Mesenchymal stem cell (in vitro differentiated cells and primary cell): ENCODE data around the gene MALRD1.

Experiments
- DNase-seq: peaks from one replicate; pipeline ENCODE4 v3.0.0-alpha.2; 2013
- H2AFZ ChIP-seq: one replicate; pipeline ENCODE4 v1.6.1; 2013; ENCODE audit warnings: low read depth, mild to moderate bottlenecking, control low read depth, inconsistent platforms, low read length, moderate library complexity
- H2AK5ac ChIP-seq: 2 replicates; pipeline ENCODE4 v1.6.1; 2013; ENCODE audit warnings: low read length, moderate library complexity, mild to moderate bottlenecking, inconsistent platforms; ENCODE audit not compliant: severe bottlenecking
- H2BK120ac ChIP-seq: one replicate; pipeline ENCODE4 v1.6.1; 2013; ENCODE audit warnings: low read depth, mild to moderate bottlenecking, inconsistent platforms, low read length, moderate library complexity
- H2BK12ac ChIP-seq, 2 experiments: one replicate each; pipeline ENCODE4 v1.6.1; 2013; ENCODE audit warnings: inconsistent platforms in 2 of 2, low read length in 2 of 2, mild to moderate bottlenecking in 2 of 2, moderate library complexity in 2 of 2, control low read depth in 1 of 2
- H2BK15ac ChIP-seq: one replicate; pipeline ENCODE4 v1.6.1; 2013; ENCODE audit warnings: mild to moderate bottlenecking, low read depth, inconsistent platforms; ENCODE audit not compliant: poor library complexity, severe bottlenecking
- H2BK5ac ChIP-seq: 2 replicates; pipeline ENCODE4 v1.6.1; 2013; ENCODE audit warnings: low read depth, mild to moderate bottlenecking, low read length, control low read depth, inconsistent platforms; ENCODE audit not compliant: poor library complexity, severe bottlenecking
- H3K14ac ChIP-seq, 2 experiments: one replicate each; pipeline ENCODE4 v1.6.1; 2013; ENCODE audit warnings: inconsistent platforms in 2 of 2, low read length in 2 of 2, control low read depth in 1 of 2, mild to moderate bottlenecking in 1 of 2, moderate library complexity in 1 of 2
- H3K18ac ChIP-seq, 2 experiments: one replicate each; pipeline ENCODE4 v1.6.1; 2013; ENCODE audit warnings: inconsistent platforms in 2 of 2, low read length in 2 of 2, control low read depth in 1 of 2, low read depth in 1 of 2, mild to moderate bottlenecking in 1 of 2
- H3K23ac ChIP-seq, 2 experiments: one replicate each; pipeline ENCODE4 v1.6.1; 2013; ENCODE audit warnings: inconsistent platforms in 2 of 2, low read length in 2 of 2, mild to moderate bottlenecking in 2 of 2, moderate library complexity in 2 of 2, control low read depth in 1 of 2
- H3K27ac ChIP-seq: 2 replicates; pipeline ENCODE4 v1.5.1; 2013; ENCODE audit warnings: mild to moderate bottlenecking, moderate library complexity, low read length, control low read depth, inconsistent platforms; ENCODE audit not compliant: poor library complexity, severe bottlenecking
- H3K27me3 ChIP-seq, 2 experiments: 2 replicates each; pipeline versions ENCODE4 v1.6.1 to v1.7.0; 2013; ENCODE audit warnings: low read length in 2 of 2, mild to moderate bottlenecking in 2 of 2, moderate library complexity in 2 of 2, control low read depth in 1 of 2, inconsistent platforms in 1 of 2; ENCODE audit not compliant: control insufficient read depth in 1 of 2, insufficient read depth in 1 of 2
- H3K36me3 ChIP-seq, 2 experiments: 2 replicates each; pipeline versions ENCODE4 v1.6.1 to v1.7.0; 2013; ENCODE audit warnings: low read length in 2 of 2, control low read depth in 1 of 2, inconsistent platforms in 1 of 2, low read depth in 1 of 2, mild to moderate bottlenecking in 1 of 2; ENCODE audit not compliant: insufficient read depth in 2 of 2, control insufficient read depth in 1 of 2
- H3K4ac ChIP-seq, 2 experiments: one replicate each; pipeline ENCODE4 v1.6.1; 2013; ENCODE audit warnings: inconsistent platforms in 2 of 2, low read length in 2 of 2, mild to moderate bottlenecking in 2 of 2, moderate library complexity in 2 of 2, control low read depth in 1 of 2, low read depth in 1 of 2
- H3K4me1 ChIP-seq: 2 replicates; pipeline ENCODE4 v1.6.1; 2013; ENCODE audit warnings: low read depth, low read length, control low read depth; ENCODE audit not compliant: control insufficient read depth, insufficient read depth
- H3K4me2 ChIP-seq: 2 replicates; pipeline ENCODE4 v1.6.1; 2013; ENCODE audit warnings: low read length, mild to moderate bottlenecking, inconsistent platforms; ENCODE audit not compliant: poor library complexity, severe bottlenecking
- H3K4me3 ChIP-seq, 2 experiments: 2 replicates each; pipeline versions ENCODE4 v1.5.1 to v1.7.0; 2013; ENCODE audit warnings: low read length in 2 of 2, mild to moderate bottlenecking in 2 of 2, control low read depth in 1 of 2, low read depth in 1 of 2; ENCODE audit not compliant: insufficient read depth in 1 of 2
- H3K79me1 ChIP-seq: replicated peaks from 2 replicates; pipeline ENCODE4 v1.6.1; 2013; ENCODE audit warnings: mild to moderate bottlenecking, control low read depth, low read length, inconsistent platforms; ENCODE audit not compliant: poor library complexity, severe bottlenecking
- H3K9ac ChIP-seq: 2 replicates; pipeline ENCODE4 v1.7.0; 2013; ENCODE audit warnings: mild to moderate bottlenecking, low read length, moderate library complexity
- H3K9me3 ChIP-seq: 2 replicates; pipeline ENCODE4 v1.7.0; 2013; ENCODE audit warnings: mild to moderate bottlenecking, low read length; ENCODE audit not compliant: control insufficient read depth
- H4K8ac ChIP-seq: one replicate; pipeline ENCODE4 v1.6.1; 2013; ENCODE audit warnings: inconsistent platforms, mild to moderate bottlenecking, low read length, moderate library complexity
- H4K91ac ChIP-seq: one replicate; pipeline ENCODE4 v1.6.1; 2013; ENCODE audit warnings: mild to moderate bottlenecking, low read length, inconsistent platforms
- WGBS: methylation state at CpG from one replicate; pipeline ENCODE4 v1.1.7; 2013; ENCODE audit warnings: mixed read lengths; 5-methylcytosine and 5-hydroxymethylcytosine counted together

The MALRD1 gene

GRCh38 chr10:19498393-19499290, 450.0 kb downstream of the MALRD1 start:
- Histone ChIP-seq H2BK15ac (no peak overlapping the region), H3K4me2 (no peak overlapping the region), H3K27me3 (no peaks in the 10 kb centered on the region), H3K27ac (no peak overlapping the region), H4K91ac (no peak overlapping the region), H3K14ac (no peak overlapping the region), H3K4ac (no peak overlapping the region), H3K79me1 (no peaks in the 10 kb centered on the region), H3K4me3 (no peak overlapping the region), H4K8ac (no peak overlapping the region), H3K18ac (no peak overlapping the region), H3K9ac (no peak overlapping the region), H2BK120ac (no peak overlapping the region), H3K9me3 (no peaks in the 10 kb centered on the region), H3K23ac (no peak overlapping the region), H2AFZ (no peak overlapping the region), H2BK5ac (no peak overlapping the region), H3K4me1 (no peaks in the 10 kb centered on the region), H3K36me3 (no peaks in the 10 kb centered on the region), H2BK12ac (no peak overlapping the region), H2AK5ac (no peak overlapping the region)
- WGBS = no CpG with 5 or more reads among the region's 1 CpG
- no peak for DNase-seq

DNA sequence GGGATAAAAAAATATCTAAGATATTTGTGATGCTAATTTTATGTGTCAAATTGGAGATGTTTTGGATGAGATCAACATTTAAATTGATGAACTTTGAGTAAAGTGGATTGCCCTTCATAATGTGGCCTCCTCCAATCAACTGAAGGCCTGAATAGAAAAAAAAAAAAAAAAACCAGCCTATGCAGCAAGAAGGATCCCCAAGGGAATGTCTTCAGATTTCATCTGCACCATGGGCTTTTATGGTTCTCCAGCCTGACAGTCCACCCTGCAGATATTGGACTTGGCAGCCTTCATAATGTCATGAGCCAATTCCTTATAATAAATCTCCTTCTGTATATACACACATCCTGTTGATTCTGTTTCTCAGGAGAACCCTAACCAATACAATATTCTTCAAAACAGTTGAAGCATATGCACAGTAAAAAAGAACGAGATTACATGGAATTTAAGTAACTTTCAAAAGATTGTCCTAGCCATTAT, 450.7 kb downstream of the MALRD1 start:
- Histone ChIP-seq H3K4me2 (no peak overlapping the region), H3K36me3 (no peaks in the 10 kb centered on the region), H3K4ac (no peak overlapping the region), H3K27me3 (no peaks in the 10 kb centered on the region), H3K14ac (no peak overlapping the region), H3K9ac (no peak overlapping the region), H2AFZ (no peak overlapping the region), H2BK5ac (no peak overlapping the region), H3K4me1 (no peaks in the 10 kb centered on the region), H2BK15ac (no peak overlapping the region), H3K4me3 (no peak overlapping the region), H3K23ac (no peak overlapping the region), H3K27ac (no peak overlapping the region), H3K79me1 (no peaks in the 10 kb centered on the region), H4K91ac (no peak overlapping the region), H2BK120ac (no peak overlapping the region), H2BK12ac (no peak overlapping the region), H4K8ac (no peak overlapping the region), H2AK5ac (no peak overlapping the region), H3K18ac (no peak overlapping the region), H3K9me3 (no peaks in the 10 kb centered on the region)
- DNase-seq = no peak
- WGBS = no CpG with 5 or more reads among the region's 1 CpG

GRCh38 chr10:19500959-19501358, 452.4 kb downstream of the MALRD1 start:
- H4K91ac ChIP-seq = no peak overlapping the region
- H3K18ac ChIP-seq = no peak overlapping the region
- no peaks in the 10 kb centered on the region for H3K9me3 ChIP-seq
- no peak overlapping the region for H2BK12ac ChIP-seq
- H3K23ac ChIP-seq = no peak overlapping the region
- no peaks in the 10 kb centered on the region for H3K36me3 ChIP-seq
- no peak overlapping the region for H3K4me2 ChIP-seq
- no peak for DNase-seq
- no peak overlapping the region for H2BK15ac ChIP-seq
- no peak overlapping the region for H4K8ac ChIP-seq
- H2BK5ac ChIP-seq = no peak overlapping the region
- H3K4me1 ChIP-seq = no peaks in the 10 kb centered on the region
- no peak overlapping the region for H3K9ac ChIP-seq
- H3K14ac ChIP-seq = no peak overlapping the region
- WGBS = 100% methylated on average over 1 of the region's 1 CpG
- H2AFZ ChIP-seq = no peak overlapping the region
- H3K4me3 ChIP-seq = no peak overlapping the region
- no peak overlapping the region for H3K4ac ChIP-seq
- H3K27me3 ChIP-seq = no peaks in the 10 kb centered on the region
- no peaks in the 10 kb centered on the region for H3K79me1 ChIP-seq
- no peak overlapping the region for H2BK120ac ChIP-seq
- no peak overlapping the region for H3K27ac ChIP-seq
- H2AK5ac ChIP-seq = no peak overlapping the region

DNA sequence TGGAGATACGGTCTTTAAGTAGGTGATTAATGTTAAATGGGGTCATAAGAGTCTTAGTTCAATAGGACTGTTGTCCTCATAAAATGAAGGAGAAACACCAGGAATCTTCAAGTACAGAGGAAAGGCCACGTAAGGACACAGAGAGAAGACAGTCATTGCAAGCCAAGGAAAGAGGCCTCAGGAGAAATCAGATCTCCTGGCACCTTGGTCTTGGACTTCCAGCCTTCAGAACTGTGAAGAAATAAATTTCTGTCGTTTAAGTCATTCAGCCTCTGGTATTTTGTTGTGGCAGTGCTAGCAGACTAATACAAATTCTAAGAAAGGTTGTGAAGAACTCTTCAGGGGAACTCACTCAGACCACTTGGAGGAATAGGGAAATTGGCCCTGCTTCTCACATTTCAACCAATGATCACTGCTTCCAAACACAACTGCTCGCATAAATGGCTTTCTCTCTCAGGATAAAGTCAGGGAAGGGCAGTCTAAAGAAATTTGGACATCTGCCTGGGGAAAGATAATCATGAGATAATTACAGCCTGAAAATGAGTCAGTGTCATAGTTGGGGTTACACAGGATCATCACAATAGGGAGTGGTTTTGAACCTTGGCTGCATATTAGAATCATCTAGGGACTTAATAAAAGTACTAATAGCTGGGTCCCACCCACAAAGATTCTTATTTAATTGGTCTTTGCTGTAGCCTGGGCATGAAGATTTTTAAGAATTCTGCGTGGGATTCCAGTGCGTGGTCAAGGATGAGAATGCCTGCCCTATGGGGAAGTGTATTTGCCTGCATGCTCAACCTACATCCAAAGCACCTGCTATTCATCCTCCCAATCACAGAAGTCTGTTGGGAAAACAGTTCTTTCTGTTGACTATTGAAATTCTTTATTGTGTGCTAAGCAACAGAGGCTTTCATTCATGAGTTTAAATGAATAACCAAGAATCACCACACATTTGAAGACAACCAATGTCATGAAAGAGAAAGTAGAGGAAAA, 457.0 kb downstream of the MALRD1 start:
- no peaks in the 10 kb centered on the region for H3K4me1 ChIP-seq
- no peak overlapping the region for H3K14ac ChIP-seq
- H3K18ac ChIP-seq = no peak overlapping the region
- no peak overlapping the region for H3K4me2 ChIP-seq
- no peak overlapping the region for H2AK5ac ChIP-seq
- H3K36me3 ChIP-seq = no peaks in the 10 kb centered on the region
- no peak overlapping the region for H3K4me3 ChIP-seq
- no peak overlapping the region for H3K4ac ChIP-seq
- H3K79me1 ChIP-seq = no peaks in the 10 kb centered on the region
- H3K27ac ChIP-seq = no peak overlapping the region
- no peak overlapping the region for H2BK120ac ChIP-seq
- H4K91ac ChIP-seq = no peak overlapping the region
- H4K8ac ChIP-seq = no peak overlapping the region
- H2BK5ac ChIP-seq = no peak overlapping the region
- no peaks in the 10 kb centered on the region for H3K27me3 ChIP-seq
- H2AFZ ChIP-seq = no peak overlapping the region
- no peaks in the 10 kb centered on the region for H3K9me3 ChIP-seq
- no peak overlapping the region for H3K23ac ChIP-seq
- H2BK12ac ChIP-seq = no peak overlapping the region
- 75% methylated on average over 4 of the region's 6 CpGs for WGBS
- no peak overlapping the region for H3K9ac ChIP-seq
- no peak for DNase-seq
- H2BK15ac ChIP-seq = no peak overlapping the region
